Epithelial cell of proximal tubule (primary cell): ENCODE measurements around the gene MEFV. TPM values are rescaled to one million over a fixed set of nuclear protein-coding genes. Genes with fewer than 3 reads are reported as not detected.

Experiments used
- DNase-seq: peaks from one replicate; pipeline ENCODE4 v3.0.0-alpha.2; 2011; ENCODE audit warnings: low read depth
- H3K4me3 ChIP-seq: 2 replicates; pipeline ENCODE4 v1.5.1; 2011; ENCODE audit warnings: low read depth, mild to moderate bottlenecking, low read length
- CTCF ChIP-seq: conservative IDR thresholded peaks from 2 replicates; pipeline ENCODE4 v1.5.1; 2012; ENCODE audit warnings: low read depth, mild to moderate bottlenecking, low read length
- total RNA-seq: library from RNA; depleted of rRNA; stranded (reverse); fragments of >200 nt; gene quantifications from 2 replicates; pipeline ENCODE4 v1.2.3, GENCODE V29; 2015

The MEFV gene
- total RNA-seq, 1 donor from 2014 or later: not detected

GRCh38 chr16:3192476-3193019, 63.9 kb downstream of the MEFV start:
- TF ChIP-seq CTCF: no peak
- no peak overlapping the region for H3K4me3 ChIP-seq
- DNase-seq: no peak

Other genes with a start within 250 kb of the MEFV start
- 0.29 and 3.5 TPM in 2 replicates for gene CLDN9, start 243.7 kb downstream of the MEFV start, total RNA-seq
- gene CLDN6, start 238.4 kb downstream of the MEFV start, total RNA-seq: 255 and 813 TPM in 2 replicates
- gene TNFRSF12A, start 236.3 kb downstream of the MEFV start, total RNA-seq: 451 and 701 TPM in 2 replicates
- gene HCFC1R1, start 232.7 kb downstream of the MEFV start, total RNA-seq: 14.3 and 39.0 TPM in 2 replicates
- gene THOC6, start 232.6 kb downstream of the MEFV start, total RNA-seq: 19.0 and 24.2 TPM in 2 replicates
- gene BICDL2, start 219.7 kb downstream of the MEFV start, total RNA-seq: 2.5 and 4.6 TPM in 2 replicates
- gene MMP25, start 210.1 kb downstream of the MEFV start, total RNA-seq: under 0.01 and 0.52 TPM in 2 replicates
- gene IL32, start 191.0 kb downstream of the MEFV start, total RNA-seq: 461 and 747 TPM in 2 replicates
- gene ZSCAN10, start 157.3 kb downstream of the MEFV start, total RNA-seq: not detected in 2 replicates
- gene ZNF205, start 144.0 kb downstream of the MEFV start, total RNA-seq: 15.8 and 22.1 TPM in 2 replicates
- gene ZNF213, start 121.6 kb downstream of the MEFV start, total RNA-seq: 2.4 and 7.7 TPM in 2 replicates
- 0.52 TPM in 1 of 2 replicates, not detected in the other for gene OR1F1, start 68.4 kb downstream of the MEFV start, total RNA-seq
- 6.1 and 6.3 TPM in 2 replicates for gene ZNF200, start 21.5 kb downstream of the MEFV start, total RNA-seq
- gene ZNF263, start 26.9 kb upstream of the MEFV start, total RNA-seq: 18.1 and 33.1 TPM in 2 replicates
- 1.8 and 1.9 TPM in 2 replicates for gene TIGD7, start 48.8 kb upstream of the MEFV start, total RNA-seq
- 8.5 and 12.9 TPM in 2 replicates for gene ZNF75A, start 48.9 kb upstream of the MEFV start, total RNA-seq
- not detected in 2 replicates for gene OR2C1, start 99.3 kb upstream of the MEFV start, total RNA-seq
- gene ZSCAN32, start 144.4 kb upstream of the MEFV start, total RNA-seq: 10.8 and 11.2 TPM in 2 replicates
- gene ZNF174, start 144.6 kb upstream of the MEFV start, total RNA-seq: 9.5 and 13.7 TPM in 2 replicates
- 1.0 and 2.1 TPM in 2 replicates for gene ZNF597, start 186.9 kb upstream of the MEFV start, total RNA-seq
- gene NAA60, start 187.0 kb upstream of the MEFV start, total RNA-seq: 19.4 and 23.9 TPM in 2 replicates
- gene C16orf90, start 238.9 kb upstream of the MEFV start, total RNA-seq: not detected in 2 replicates
- gene CLUAP1, start 244.4 kb upstream of the MEFV start, total RNA-seq: 15.2 and 18.7 TPM in 2 replicates